NCI-H1417 (cell line): ENCODE data around the gene POLE.
"Not testable (repeated sequence)": the region's sequence is repeated elsewhere in the genome, so short reads cannot be mapped to it uniquely, and the experiment has no call there.

ENCODE experiments used
- DNase-seq, 3 experiments: peaks; one replicate each; lab custom pipeline; 2025; lab: John Stamatoyannopoulos, UW

The POLE gene

GRCh38 chr12:132614861-132615578 lies 72.1 kb downstream of the POLE start:
- peak; percentile 76 to 92 (median 89) for DNase-seq

- no peak for DNase-seq
Measured at GRCh38 chr12:132614029-132614428, 73.1 kb downstream of the POLE start.

- no peak for DNase-seq
Measured at GRCh38 chr12:132611620-132612019, 75.5 kb downstream of the POLE start.

GRCh38 chr12:132610866-132611602 lies 76.1 kb downstream of the POLE start:
- peak in 2 of 3 experiments; percentile 45 to 61 for DNase-seq

- peak in 1 of 3 experiments; percentile 56 for DNase-seq
Measured at GRCh38 chr12:132610051-132610759, 76.9 kb downstream of the POLE start, which contains the start of gene LRCOL1. LRCOL1 (minus strand) TSS chr12:132610582; CDS start chr12:132606251, 4,331 bp downstream.

GRCh38 chr12:132608231-132609171 lies 78.6 kb downstream of the POLE start:
- no peak for DNase-seq

- no peak for DNase-seq
Measured at GRCh38 chr12:132606927-132607326, 80.2 kb downstream of the POLE start.

- DNase-seq: no peak
Measured at GRCh38 chr12:132606466-132606865, 80.7 kb downstream of the POLE start.

GRCh38 chr12:132605892-132606291 lies 81.2 kb downstream of the POLE start:
- no peak for DNase-seq

GRCh38 chr12:132604668-132605441 lies 82.3 kb downstream of the POLE start:
- no peak for DNase-seq

GRCh38 chr12:132604151-132604618 lies 83.0 kb downstream of the POLE start:
- no peak for DNase-seq

- DNase-seq: no peak
Measured at GRCh38 chr12:132603240-132604150, 83.6 kb downstream of the POLE start.

- DNase-seq: no peak
Measured at GRCh38 chr12:132602572-132603239, 84.4 kb downstream of the POLE start.

- peak in 1 of 3 experiments; percentile 29 for DNase-seq
Measured at GRCh38 chr12:132601171-132601883, 85.8 kb downstream of the POLE start.

- DNase-seq: peak; percentile 85 to 95 (median 94)
Measured at GRCh38 chr12:132600048-132601032, 86.8 kb downstream of the POLE start.

GRCh38 chr12:132599502-132599901 lies 87.6 kb downstream of the POLE start:
- not testable (repeated sequence) for DNase-seq
